Endothelial cell of umbilical vein (primary cell): ENCODE measurements around the gene HSD17B10. TPM values are rescaled to one million over a fixed set of nuclear protein-coding genes. Genes with fewer than 3 reads are reported as not detected.

Experiments
- BruUV-seq: library from RNA; stranded (reverse); fragments of 400-500 nt; replicated peaks from 2 replicates; lab custom pipeline; 2021; lab: Mats Ljungman, UMichigan
- CTCF ChIA-PET: fragments of 300-600, 350-600 bp; sonication (Branson Sonifier 250); formaldehyde crosslinking; loops from one replicate; lab custom pipeline; 2021; ENCODE audit warnings: antibody characterized with exemption, inconsistent platforms; lab: Charles Lee
- POLR2A ChIA-PET: fragments of 300-600, 350-600 bp; sonication (Branson Sonifier 250); formaldehyde crosslinking; loops from one replicate; lab custom pipeline; 2021; ENCODE audit warnings: antibody characterized with exemption, inconsistent platforms; lab: Charles Lee
- DNase-seq: peaks from one replicate; pipeline ENCODE4 v3.0.0-alpha.2; 2011; ENCODE audit warnings: low read depth, low spot score
- FAIRE-seq: peaks from 2 replicates; lab custom pipeline; 2011; peaks lifted over from hg19 to GRCh38; lab: Jason Lieb, UNC
- H2AFZ ChIP-seq: 2 replicates; pipeline ENCODE4 v1.6.0; 2012; ENCODE audit warnings: low read depth, low read length, control low read depth, inconsistent platforms
- H3K27ac ChIP-seq: 2 replicates; pipeline ENCODE4 v1.5.1; 2011; ENCODE audit warnings: low read depth, mild to moderate bottlenecking, control low read depth, low read length, moderate library complexity; ENCODE audit not compliant: insufficient read depth
- H3K27me3 ChIP-seq, 2 experiments: 2 replicates each; pipeline versions ENCODE4 v1.6.0 to v1.6.1; 2011; ENCODE audit warnings: low read length in 2 of 2, mixed read lengths in 1 of 2; ENCODE audit not compliant: control insufficient read depth in 2 of 2, insufficient read depth in 2 of 2
- H3K36me3 ChIP-seq, 2 experiments: 2 replicates in 1 of 2; 3 replicates in 1 of 2; pipeline ENCODE4 v1.5.1; 2011; ENCODE audit warnings: low read length in 2 of 2, mild to moderate bottlenecking in 1 of 2, moderate library complexity in 1 of 2; ENCODE audit not compliant: control insufficient read depth in 2 of 2, insufficient read depth in 2 of 2; ENCODE audit errors: extremely low read depth in 1 of 2
- H3K4me1 ChIP-seq: 3 replicates; pipeline ENCODE4 v1.5.1; 2011; ENCODE audit warnings: mild to moderate bottlenecking, low read length; ENCODE audit not compliant: control insufficient read depth, insufficient read depth; ENCODE audit errors: extremely low read depth
- H3K4me2 ChIP-seq: 2 replicates; pipeline ENCODE4 v1.6.1; 2011; ENCODE audit warnings: low read length, control low read depth, mixed read lengths; ENCODE audit not compliant: insufficient read depth
- H3K4me3 ChIP-seq, 3 experiments: fragments of 200-600 bp in 1 of 3; sonication (generic), shearing (Covaris generic) in 1 of 3; replicated peaks in 1 of 3; 2 replicates each; pipeline ENCODE4 v1.5.1; 2011 to 2016; ENCODE audit warnings: control low read depth in 3 of 3, low read length in 3 of 3, mild to moderate bottlenecking in 2 of 3, inconsistent platforms in 1 of 3, low read depth in 1 of 3, moderate library complexity in 1 of 3; ENCODE audit not compliant: insufficient read depth in 1 of 3
- H3K79me2 ChIP-seq: 2 replicates; pipeline ENCODE4 v1.6.0; 2012; ENCODE audit warnings: low read length, inconsistent platforms; ENCODE audit not compliant: control insufficient read depth, insufficient read depth
- H3K9ac ChIP-seq: replicated peaks from 2 replicates; pipeline ENCODE3; 2011; ENCODE audit warnings: low read length, control low read depth; ENCODE audit not compliant: insufficient read depth; ENCODE audit errors: extremely low read depth
- H3K9me1 ChIP-seq: replicated peaks from 3 replicates; pipeline ENCODE4 v1.6.0; 2011; ENCODE audit warnings: mild to moderate bottlenecking, low read length; ENCODE audit not compliant: control insufficient read depth, insufficient read depth; ENCODE audit errors: extremely low read depth
- H3K9me3 ChIP-seq: replicated peaks from 2 replicates; pipeline ENCODE4 v1.5.1; 2012; ENCODE audit warnings: low read length, inconsistent platforms; ENCODE audit not compliant: control insufficient read depth, insufficient read depth
- H4K20me1 ChIP-seq: replicated peaks from 2 replicates; pipeline ENCODE3; 2011; ENCODE audit warnings: mild to moderate bottlenecking, low read length; ENCODE audit not compliant: control insufficient read depth, insufficient read depth; ENCODE audit errors: extremely low read depth
- CTCF ChIP-seq, 2 donors: IDR thresholded peaks; 1 replicate in 1 of 2; 2 replicates in 1 of 2; pipeline ENCODE4 v1.5.1; 2011; ENCODE audit warnings: low read length in 2 of 2, mild to moderate bottlenecking in 2 of 2, moderate library complexity in 2 of 2, control low read depth in 1 of 2, inconsistent platforms in 1 of 2, low read depth in 1 of 2; ENCODE audit not compliant: insufficient read depth in 1 of 2; ENCODE audit errors: extremely low read depth in 1 of 2
- EZH2 ChIP-seq: IDR thresholded peaks from 2 replicates; pipeline ENCODE4 v1.6.1; 2012; ENCODE audit warnings: borderline replicate concordance, low read depth, mild to moderate bottlenecking, moderate library complexity, low read length, inconsistent platforms; ENCODE audit not compliant: severe bottlenecking
- FOS ChIP-seq: IDR thresholded peaks from 2 replicates; pipeline ENCODE4 v1.6.1; 2011; ENCODE audit warnings: mild to moderate bottlenecking, low read length, moderate library complexity, borderline replicate concordance; ENCODE audit not compliant: insufficient read depth
- GATA2 ChIP-seq: IDR thresholded peaks from 2 replicates; pipeline ENCODE4 v1.7.0; 2011; ENCODE audit warnings: low read depth, mild to moderate bottlenecking, moderate library complexity, mixed read lengths, low read length; ENCODE audit not compliant: insufficient read length, insufficient read depth
- JUN ChIP-seq: IDR thresholded peaks from 2 replicates; pipeline ENCODE4 v1.6.1; 2011; ENCODE audit warnings: borderline replicate concordance, low read depth; ENCODE audit not compliant: insufficient read length, insufficient read depth
- MAX ChIP-seq: IDR thresholded peaks from 2 replicates; pipeline ENCODE4 v1.6.1; 2011; ENCODE audit not compliant: insufficient read depth, insufficient read length
- MYC ChIP-seq: IDR thresholded peaks from one replicate; pipeline ENCODE4 v1.6.1; 2011; ENCODE audit warnings: mild to moderate bottlenecking, low read depth, low read length
- POLR2A ChIP-seq: IDR thresholded peaks from 2 replicates; pipeline ENCODE4 v1.6.1; 2012; ENCODE audit warnings: low read depth, mild to moderate bottlenecking, control low read depth, low read length
- POLR2AphosphoS5 ChIP-seq: IDR thresholded peaks from 2 replicates; pipeline ENCODE4 v1.6.1; 2012; ENCODE audit warnings: low read depth, mild to moderate bottlenecking, control low read depth, low read length, moderate library complexity; ENCODE audit not compliant: insufficient read depth
- dilution Hi-C: fragments of 300-500 bp; cut with MboI; formaldehyde crosslinking; loops from one replicate; pipeline ENCODE4 v1.15.0; 2019; ENCODE audit warnings: low sequenced_read_pairs; ENCODE audit not compliant: extremely low pct_ligation_motif_present
- intact Hi-C: fragments of 100-400 bp; cut with micrococcal nuclease; formaldehyde crosslinking; loops from one replicate; pipeline ENCODE4 v1.10.0; 2022
- polyA plus RNA-seq, 4 experiments: library from polyadenylated mRNA; depleted of rRNA in 3 of 4; stranded (reverse) in 3 of 4; unstranded in 1 of 4; fragments of >200 nt; gene quantifications; 2 replicates each; pipeline versions ENCODE4 v1.2.1 to v1.2.3, GENCODE V29; 2011 to 2012; ENCODE audit warnings: missing spikeins in 1 of 4
- total RNA-seq: library from RNA; stranded (reverse); gene quantifications from 2 replicates; pipeline ENCODE4 v1.2.3, GENCODE V29; 2021

HSD17B10 gene
- total and polyA plus RNA-seq, 2 donors (not counting 3 experiments of a cell fraction or from before 2014, with no cell fraction given): 82.3 to 171 TPM

GRCh38 chrX:53447441-53447840 is 13.3 kb upstream of the HSD17B10 start:
- TF ChIP-seq CTCF (IDR thresholded peaks at IDR 0.05; ENCODE audit: extremely low read depth in 1 of 2, insufficient read depth in 1 of 2, low read depth in 1 of 2, low read length in 2 of 2) (no peak), MAX (no peak), MYC (no peak), POLR2AphosphoS5 (no peak), POLR2A (no peak), JUN (no peak), GATA2 (no peak), FOS (no peak), EZH2 (no peak)
- CTCF ChIA-PET: interaction anchor here (1.1 to 4.0 kb wide), 6 partner anchors 11 to 134 kb away, joined by 3 to 47 read pairs (median 10); partner anchors contain the start of genes RIBC1 and SMC1A
- dilution Hi-C loops: no loop called here

More at GRCh38 chrX:53447441-53447840, 13.3 kb upstream of the HSD17B10 start:
- no peak overlapping the region for H3K4me3 ChIP-seq
- intact Hi-C loops: no loop called here
- no peaks in the 10 kb centered on the region for H3K9me1 ChIP-seq
- no peaks in the 10 kb centered on the region for H3K36me3 ChIP-seq
- no peaks in the 10 kb centered on the region for H3K79me2 ChIP-seq
- H3K27ac ChIP-seq: no peak overlapping the region
- H3K9me3 ChIP-seq: no peaks in the 10 kb centered on the region
- no peak for FAIRE-seq
- no peaks in the 10 kb centered on the region for H3K4me1 ChIP-seq
- no peak overlapping the region for H2AFZ ChIP-seq
- H3K27me3 ChIP-seq: no peaks in the 10 kb centered on the region
- POLR2A ChIA-PET: no interaction called here
- H3K9ac ChIP-seq: no peak overlapping the region
- no TSS peak for BruUV-seq
- no peaks in the 10 kb centered on the region for H4K20me1 ChIP-seq
- DNase-seq: no peak
- H3K4me2 ChIP-seq: no peak overlapping the region
